Measurements from ENCODE around the gene ELSPBP1.
"Not testable (repeated sequence)": the region's sequence is repeated elsewhere in the genome, so short reads cannot be mapped to it uniquely, and the experiment has no call there.

The ELSPBP1 gene

GRCh38 chr19:47994209-47994802, at the start of gene ELSPBP1:
Gene ELSPBP1, plus strand, starts transcription at chr19:47994632. Its CDS starts 14,036 bp downstream, at chr19:48008668.
- DNase-seq (ENCODE audit: low spot score): no peak

GRCh38 chr19:47949852-47950521, 44.4 kb upstream of the ELSPBP1 start:
- DNase-seq (ENCODE audit: low spot score): not testable (repeated sequence)

GRCh38 chr19:47952132-47952531, 42.3 kb upstream of the ELSPBP1 start:
- DNase-seq (ENCODE audit: low spot score): not testable (repeated sequence)

DNA sequence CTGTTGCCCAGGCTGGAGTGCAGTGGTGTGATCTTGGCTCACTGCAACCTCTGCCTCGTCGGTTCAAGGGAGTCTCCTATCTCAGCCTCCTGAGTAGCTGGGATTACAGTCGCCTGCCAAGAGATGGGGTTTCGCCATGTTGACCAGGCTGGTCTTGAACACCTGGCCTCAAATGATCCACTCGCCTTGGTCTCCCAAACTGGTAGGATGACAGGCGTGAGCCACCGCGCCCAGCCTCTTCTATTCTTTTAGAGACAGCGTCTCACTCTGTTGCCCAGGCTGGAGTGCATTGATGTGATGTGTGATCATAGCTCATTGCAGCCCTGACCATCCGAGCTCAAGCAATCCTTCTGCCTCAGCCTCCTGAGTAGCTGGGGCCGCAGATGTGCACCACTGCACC, 38.5 kb upstream of the ELSPBP1 start:
- DNase-seq (ENCODE audit: low spot score): not testable (repeated sequence)

DNA sequence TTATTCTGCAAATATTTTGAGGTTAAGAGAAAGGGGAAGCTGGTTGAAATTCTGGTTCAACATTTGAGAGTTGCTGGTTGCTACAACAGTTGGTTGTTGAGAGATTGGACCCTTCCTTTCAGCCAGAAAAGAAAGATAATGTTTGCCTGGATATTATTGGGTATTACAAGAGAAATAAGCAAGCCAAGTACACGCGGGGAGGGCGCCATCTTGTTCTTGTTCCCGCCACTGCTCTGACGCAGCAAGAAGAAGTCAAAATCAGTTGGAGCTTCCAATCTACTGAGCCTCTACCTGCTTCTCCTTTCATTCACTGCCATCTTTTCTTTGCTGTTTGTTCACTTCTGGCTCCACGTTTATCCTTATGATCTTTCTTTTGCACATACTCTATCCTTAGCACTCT, 20.9 kb upstream of the ELSPBP1 start:
- DNase-seq (ENCODE audit: low spot score): no peak

- no peak for DNase-seq (ENCODE audit: low spot score)
These were observed 3.1 kb upstream of the ELSPBP1 start for GRCh38 chr19:47991191-47991808.

GRCh38 chr19:47992070-47992469, 2.4 kb upstream of the ELSPBP1 start, which contains the start of gene BSPH1:
Gene BSPH1, minus strand, starts transcription at chr19:47992170. Its CDS starts 89 bp downstream, at chr19:47992081.
- DNase-seq (ENCODE audit: low spot score): no peak

DNA sequence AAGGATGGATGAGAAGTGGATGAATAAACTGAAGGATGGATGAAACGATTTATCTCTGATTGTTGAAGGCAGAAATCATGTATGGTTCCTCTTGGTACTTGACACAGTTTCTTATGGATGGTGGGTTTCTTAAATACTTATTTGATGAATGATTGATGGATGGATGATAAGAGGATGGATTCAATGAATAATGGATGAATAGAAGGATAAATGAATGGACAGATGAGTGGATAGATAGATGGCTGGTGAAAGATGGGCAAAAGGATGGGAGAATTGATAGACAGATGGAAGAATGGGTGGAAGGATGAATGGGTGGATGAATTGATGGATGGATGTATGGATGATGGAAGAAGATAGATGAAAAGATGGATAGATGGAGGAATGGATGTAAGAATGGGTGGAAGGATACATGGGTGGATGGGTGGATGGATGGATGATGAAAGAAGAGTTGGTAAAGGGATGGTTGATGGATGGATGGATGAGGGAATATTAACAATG, 1.8 kb downstream of the ELSPBP1 start:
- DNase-seq (ENCODE audit: low spot score): no peak

- no peak for DNase-seq (ENCODE audit: low spot score)
These were observed 4.4 kb downstream of the ELSPBP1 start for GRCh38 chr19:47998800-47999199.

DNA sequence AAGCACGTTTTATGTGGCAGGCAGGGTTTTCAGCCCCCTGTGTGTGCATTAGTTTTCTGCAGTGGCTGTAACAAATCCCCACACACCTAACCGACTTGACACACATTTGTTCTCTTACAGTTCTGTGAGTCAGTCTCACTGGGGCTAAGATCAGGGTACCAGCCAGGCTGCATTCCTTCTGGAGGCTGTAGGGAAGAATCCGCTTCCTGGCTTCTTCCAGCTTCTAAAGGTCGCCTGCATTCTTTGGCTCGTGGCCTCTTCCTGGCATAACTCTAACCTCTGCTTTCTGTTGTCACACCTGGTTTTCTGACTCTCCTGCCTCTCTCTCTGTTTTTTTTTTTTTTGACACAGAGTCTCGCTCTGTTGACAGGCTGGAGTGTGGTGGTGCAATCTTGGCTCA, 6.4 kb downstream of the ELSPBP1 start:
- no peak for DNase-seq (ENCODE audit: low spot score)

DNA sequence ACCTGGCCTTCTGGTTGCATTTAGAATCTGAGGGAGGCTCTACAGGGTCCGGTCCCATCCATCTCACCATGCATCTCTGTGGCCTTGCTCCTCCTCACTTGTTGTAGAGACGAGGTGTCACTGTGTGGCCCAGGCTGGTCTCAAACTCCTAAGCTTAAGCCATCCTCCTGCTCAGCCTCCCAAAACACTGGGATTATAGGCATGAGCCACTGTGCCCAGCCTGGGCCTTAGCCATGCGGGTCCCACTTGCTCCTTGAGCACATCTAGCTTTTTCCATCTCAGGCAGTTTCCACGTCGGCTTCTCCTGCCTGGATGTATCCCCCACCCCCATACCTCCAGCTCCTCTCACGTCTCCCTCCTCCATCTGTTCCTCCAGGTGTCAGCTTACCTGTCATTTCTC, 9.8 kb downstream of the ELSPBP1 start:
- DNase-seq (ENCODE audit: low spot score): no peak

GRCh38 chr19:48006762-48007161, 12.3 kb downstream of the ELSPBP1 start:
- no peak for DNase-seq (ENCODE audit: low spot score)

GRCh38 chr19:48010932-48011758, 16.7 kb downstream of the ELSPBP1 start:
- DNase-seq (ENCODE audit: low spot score): no peak

GRCh38 chr19:48020686-48021085, 26.3 kb downstream of the ELSPBP1 start:
- no peak for DNase-seq (ENCODE audit: low spot score)

- DNase-seq (ENCODE audit: low spot score): no peak
These were observed 28.6 kb downstream of the ELSPBP1 start for GRCh38 chr19:48023011-48023410.

DNA sequence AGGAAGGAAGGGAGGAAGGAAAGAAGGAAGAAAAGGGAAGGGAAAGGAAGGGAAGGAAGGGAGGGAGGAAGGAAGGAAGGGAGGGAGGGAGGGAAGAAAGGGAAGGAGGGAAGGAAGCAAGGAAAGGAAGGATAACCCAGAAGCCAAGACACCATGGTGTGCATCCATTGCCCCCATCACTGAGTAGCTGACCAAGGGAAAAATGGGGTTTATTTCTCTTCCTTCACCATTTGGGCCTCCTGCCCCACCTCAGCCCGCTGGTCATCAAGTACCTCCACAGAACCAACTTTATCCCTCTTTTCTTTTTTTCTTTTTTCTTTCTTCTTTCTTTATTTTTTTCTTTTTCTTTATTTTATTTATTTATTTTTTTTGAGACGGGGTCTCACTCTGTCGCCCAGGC, 29.1 kb downstream of the ELSPBP1 start:
- no peak for DNase-seq (ENCODE audit: low spot score)

DNA sequence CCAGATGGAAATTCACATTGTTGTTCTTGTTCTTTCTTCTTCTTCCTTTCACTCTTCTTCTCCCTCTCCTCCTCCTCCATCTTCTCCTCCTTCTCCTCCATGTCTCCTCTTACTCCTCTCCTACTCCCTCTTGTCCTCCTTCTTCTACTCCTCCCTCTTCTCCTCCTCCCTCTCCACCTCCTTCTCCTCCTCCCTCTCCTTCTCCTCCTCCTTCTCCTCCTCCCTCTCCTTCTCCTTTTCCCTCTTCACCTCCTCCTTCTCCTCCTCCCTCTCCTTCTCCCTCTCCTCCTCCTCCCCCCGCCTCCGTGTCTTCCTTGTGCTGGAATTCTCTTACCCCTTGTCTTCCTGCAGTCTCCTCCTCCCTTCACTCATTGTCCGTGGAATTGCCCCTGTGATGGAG, 31.0 kb downstream of the ELSPBP1 start:
- DNase-seq (ENCODE audit: low spot score): no peak

GRCh38 chr19:48029431-48029830, 35.0 kb downstream of the ELSPBP1 start:
- no peak for DNase-seq (ENCODE audit: low spot score)

DNA sequence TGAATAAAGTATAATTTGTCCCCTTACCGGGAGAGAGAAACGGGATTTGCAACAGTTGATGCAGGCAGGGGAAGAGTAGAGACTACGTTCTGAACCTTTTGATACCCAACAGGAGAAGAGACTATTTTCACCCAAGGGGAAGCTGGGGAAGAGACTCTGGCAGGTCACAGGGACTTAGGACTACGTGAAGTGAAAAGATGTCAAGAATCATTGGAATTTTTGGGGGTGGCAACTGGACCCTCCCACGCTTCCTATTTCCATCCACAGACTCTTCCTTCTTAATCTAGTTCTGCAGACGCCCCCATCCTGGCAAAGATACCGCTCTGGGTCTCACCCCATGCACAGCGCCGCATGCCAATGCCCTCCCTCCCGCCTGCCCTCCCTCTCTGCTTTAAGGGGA, 35.6 kb downstream of the ELSPBP1 start:
- DNase-seq (ENCODE audit: low spot score): no peak

DNA sequence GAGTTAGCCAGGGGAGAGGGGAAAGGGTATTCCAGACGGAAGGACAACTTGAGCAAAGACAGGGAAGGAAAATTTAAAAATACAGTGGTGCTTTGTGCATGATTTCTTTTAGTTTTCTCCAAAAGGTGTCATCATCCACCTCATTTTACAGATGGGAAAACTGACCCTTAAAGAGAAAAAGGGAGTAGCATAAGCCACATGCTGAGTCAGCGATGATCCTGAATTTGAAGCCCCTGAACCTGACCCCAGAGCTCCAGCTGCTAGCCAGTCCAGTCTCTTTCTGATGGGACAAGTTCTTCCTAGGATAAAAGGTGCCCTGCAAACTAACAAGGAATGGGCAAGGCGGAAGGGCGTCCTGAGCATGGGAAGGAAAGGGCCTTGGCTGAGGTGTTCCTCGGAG, 39.2 kb downstream of the ELSPBP1 start:
- DNase-seq (ENCODE audit: low spot score): no peak

DNA sequence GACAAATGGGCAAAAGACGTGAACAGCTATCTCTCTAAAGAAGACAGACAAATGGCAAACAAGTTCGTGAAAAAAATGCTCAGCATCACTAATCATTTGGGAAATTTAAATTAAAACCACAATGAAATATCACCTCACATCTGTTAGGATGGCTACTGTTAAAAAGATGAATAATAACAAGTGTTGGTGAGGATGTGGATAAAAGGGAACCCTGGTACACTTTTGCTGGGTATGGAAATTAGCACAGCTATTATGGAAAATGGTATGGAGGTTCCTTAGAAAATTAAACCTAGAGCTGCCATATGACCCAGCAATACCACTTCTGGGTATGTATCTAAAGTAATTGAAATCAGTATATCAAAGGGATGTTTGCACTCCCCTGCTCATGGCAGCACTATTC, 42.3 kb downstream of the ELSPBP1 start:
- DNase-seq (ENCODE audit: low spot score): no peak

- no peak for DNase-seq (ENCODE audit: low spot score)
These were observed 47.6 kb downstream of the ELSPBP1 start for GRCh38 chr19:48041877-48042580.

Measured in germinal center (tissue), 1 donor.